HG03575 (cell line): ENCODE data around the gene STARD10.

Experiments
- ATAC-seq: cut with Tn5 transposase; IDR thresholded peaks from one replicate; pipeline ENCODE4 v1.9.1; 2021; ENCODE audit not compliant: unreplicated experiment, insufficient number of reproducible peaks, low FRiP score; ENCODE audit errors: extremely low read depth

Gene STARD10

GRCh38 chr11:72784662-72785061 is 9.2 kb downstream of the STARD10 start:
- no peak for ATAC-seq

- ATAC-seq: no peak
Measured at GRCh38 chr11:72783144-72783905, 10.5 kb downstream of the STARD10 start.

GRCh38 chr11:72782081-72782920 is 11.5 kb downstream of the STARD10 start:
- no peak for ATAC-seq

GRCh38 chr11:72781313-72782080 is 12.3 kb downstream of the STARD10 start:
- ATAC-seq: no peak

GRCh38 chr11:72781063-72781312 is 12.9 kb downstream of the STARD10 start:
- ATAC-seq: no peak

- no peak for ATAC-seq
Measured at GRCh38 chr11:72780296-72781062, 13.4 kb downstream of the STARD10 start.

GRCh38 chr11:72779495-72780128 is 14.2 kb downstream of the STARD10 start:
- ATAC-seq: no peak

GRCh38 chr11:72778535-72779494 is 15.0 kb downstream of the STARD10 start:
- no peak for ATAC-seq

- ATAC-seq: no peak
Measured at GRCh38 chr11:72777755-72778278, 16.0 kb downstream of the STARD10 start.

- ATAC-seq: no peak
Measured at GRCh38 chr11:72776844-72777754, 16.7 kb downstream of the STARD10 start.

GRCh38 chr11:72776117-72776843 is 17.6 kb downstream of the STARD10 start:
- ATAC-seq: no peak

- no peak for ATAC-seq
Measured at GRCh38 chr11:72775288-72776110, 18.3 kb downstream of the STARD10 start.

- ATAC-seq: no peak
Measured at GRCh38 chr11:72774499-72774898, 19.3 kb downstream of the STARD10 start.

GRCh38 chr11:72773696-72774095 is 20.2 kb downstream of the STARD10 start:
- no peak for ATAC-seq

- ATAC-seq: no peak
Measured at GRCh38 chr11:72773291-72773690, 20.6 kb downstream of the STARD10 start.
